ENCODE measurements around the gene IBA57. TPM values are rescaled to one million over a fixed set of nuclear protein-coding genes. Genes with fewer than 3 reads are reported as not detected.

IBA57 gene
- total and polyA plus RNA-seq, 3 donors from 2014 or later = 16.0 to 23.2 (median 21.0) TPM

- Histone ChIP-seq H3K4me3 (no peak overlapping the region), H3K9me3 (no peaks in the 10 kb centered on the region), H3K36me3 (ENCODE audit: low read depth, missing control alignments) (no peaks in the 10 kb centered on the region), H3K4me1 (peaks cover 11% of the 10 kb centered on the region), H3K27ac (no peak overlapping the region), H3K27me3 (no peaks in the 10 kb centered on the region)
- DNase-seq = no peak
- 63 to 65% methylated on average over 37 to 82 of the region's 98 CpGs for WGBS, 2 donors
- no peak for TF ChIP-seq POLR2A (IDR thresholded peaks at IDR 0.05)
- TF ChIP-seq, protein P1, sequence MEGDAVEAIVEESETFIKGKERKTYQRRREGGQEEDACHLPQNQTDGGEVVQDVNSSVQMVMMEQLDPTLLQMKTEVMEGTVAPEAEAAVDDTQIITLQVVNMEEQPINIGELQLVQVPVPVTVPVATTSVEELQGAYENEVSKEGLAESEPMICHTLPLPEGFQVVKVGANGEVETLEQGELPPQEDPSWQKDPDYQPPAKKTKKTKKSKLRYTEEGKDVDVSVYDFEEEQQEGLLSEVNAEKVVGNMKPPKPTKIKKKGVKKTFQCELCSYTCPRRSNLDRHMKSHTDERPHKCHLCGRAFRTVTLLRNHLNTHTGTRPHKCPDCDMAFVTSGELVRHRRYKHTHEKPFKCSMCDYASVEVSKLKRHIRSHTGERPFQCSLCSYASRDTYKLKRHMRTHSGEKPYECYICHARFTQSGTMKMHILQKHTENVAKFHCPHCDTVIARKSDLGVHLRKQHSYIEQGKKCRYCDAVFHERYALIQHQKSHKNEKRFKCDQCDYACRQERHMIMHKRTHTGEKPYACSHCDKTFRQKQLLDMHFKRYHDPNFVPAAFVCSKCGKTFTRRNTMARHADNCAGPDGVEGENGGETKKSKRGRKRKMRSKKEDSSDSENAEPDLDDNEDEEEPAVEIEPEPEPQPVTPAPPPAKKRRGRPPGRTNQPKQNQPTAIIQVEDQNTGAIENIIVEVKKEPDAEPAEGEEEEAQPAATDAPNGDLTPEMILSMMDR (IDR thresholded peaks at IDR 0.05) = no peak
- intact Hi-C loops (cut with DNase I; ENCODE audit: low total_unique reads) = no loop called here
These were observed 7.2 kb upstream of the IBA57 start for GRCh38 chr1:228158151-228159007.

GRCh38 chr1:228159008-228159665, 6.5 kb upstream of the IBA57 start:
- peaks cover 11% of the 10 kb centered on the region for H3K4me1 ChIP-seq
- DNase-seq = no peak
- 71 to 85% methylated on average over 14 of the region's 14 CpGs for WGBS, 2 donors
- no peaks in the 10 kb centered on the region for H3K36me3 ChIP-seq (ENCODE audit: low read depth, missing control alignments)
- no peak overlapping the region for H3K4me3 ChIP-seq
- H3K27me3 ChIP-seq = no peaks in the 10 kb centered on the region
- intact Hi-C loops (cut with DNase I; ENCODE audit: low total_unique reads) = no loop called here
- no peak overlapping the region for H3K27ac ChIP-seq
- TF ChIP-seq, protein P1 (IDR thresholded peaks at IDR 0.05) = no peak
- no peak for TF ChIP-seq POLR2A (IDR thresholded peaks at IDR 0.05)
- no peaks in the 10 kb centered on the region for H3K9me3 ChIP-seq

GRCh38 chr1:228160201-228160761, 5.3 kb upstream of the IBA57 start:
- Histone ChIP-seq H3K27me3 (no peaks in the 10 kb centered on the region), H3K27ac (no peak overlapping the region), H3K9me3 (no peaks in the 10 kb centered on the region), H3K4me3 (no peak overlapping the region), H3K36me3 (ENCODE audit: low read depth, missing control alignments) (no peaks in the 10 kb centered on the region), H3K4me1 (peaks cover 16% of the 10 kb centered on the region)
- WGBS, 2 donors = 90 to 100% methylated on average over 1 to 14 of the region's 15 CpGs
- intact Hi-C loops (cut with DNase I; ENCODE audit: low total_unique reads) = no loop called here
- TF ChIP-seq, protein P1 (IDR thresholded peaks at IDR 0.05) = no peak
- no peak for TF ChIP-seq POLR2A (IDR thresholded peaks at IDR 0.05)
- DNase-seq = no peak

GRCh38 chr1:228161362-228161761, 4.2 kb upstream of the IBA57 start:
- H3K27ac ChIP-seq = no peak overlapping the region
- no peak overlapping the region for H3K4me3 ChIP-seq

More at GRCh38 chr1:228161362-228161761, 4.2 kb upstream of the IBA57 start:
- TF ChIP-seq POLR2A (IDR thresholded peaks at IDR 0.05) = no peak
- TF ChIP-seq, protein P1 (IDR thresholded peaks at IDR 0.05) = no peak
- no peak for DNase-seq
- WGBS, 2 donors = 35 to 37% methylated on average over 6 to 7 of the region's 7 CpGs
- intact Hi-C loops (cut with DNase I; ENCODE audit: low total_unique reads) = no loop called here
- Histone ChIP-seq H3K4me1 (peaks cover 16% of the 10 kb centered on the region), H3K9me3 (no peaks in the 10 kb centered on the region), H3K36me3 (ENCODE audit: low read depth, missing control alignments) (no peaks in the 10 kb centered on the region), H3K27me3 (no peaks in the 10 kb centered on the region)
